GM21619 (cell line): ENCODE results near the gene RBM20.

Experiments used
- ATAC-seq: cut with Tn5 transposase; IDR thresholded peaks from one replicate; pipeline ENCODE4 v1.9.1; 2021; ENCODE audit not compliant: unreplicated experiment

RBM20 gene

GRCh38 chr10:110730345-110731050 lies 86.4 kb downstream of the RBM20 start:
- ATAC-seq = no peak

GRCh38 chr10:110733218-110733952 lies 89.2 kb downstream of the RBM20 start:
- ATAC-seq = no peak

GRCh38 chr10:110735620-110736027 lies 91.5 kb downstream of the RBM20 start:
- ATAC-seq = no peak

GRCh38 chr10:110737886-110738634 lies 93.9 kb downstream of the RBM20 start:
- no peak for ATAC-seq

- no peak for ATAC-seq
These were observed 95.7 kb downstream of the RBM20 start for GRCh38 chr10:110739811-110740271.

GRCh38 chr10:110742801-110743200 lies 98.7 kb downstream of the RBM20 start:
- ATAC-seq = no peak

DNA sequence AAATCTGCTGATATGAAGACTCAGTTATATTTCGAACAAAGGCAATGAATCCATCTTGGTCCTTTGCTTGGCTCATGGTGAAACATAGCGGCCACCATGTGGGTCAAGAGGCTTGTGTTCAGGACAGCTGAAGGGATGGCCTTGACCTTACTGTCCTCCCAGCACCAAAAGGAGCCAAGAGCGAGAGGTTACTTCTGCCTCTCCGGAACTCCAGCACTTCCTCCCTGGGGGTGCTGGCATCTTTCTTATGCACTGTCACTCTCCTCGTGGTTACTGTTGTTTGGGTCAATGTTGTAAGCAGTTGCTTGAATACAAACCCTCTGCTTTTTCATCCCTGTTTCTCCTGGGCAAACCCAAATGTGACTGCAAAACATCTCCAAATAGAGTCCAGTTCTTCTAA lies 100.6 kb downstream of the RBM20 start:
- no peak for ATAC-seq

GRCh38 chr10:110746254-110746826 lies 102.2 kb downstream of the RBM20 start:
- ATAC-seq = peak; percentile 46

DNA sequence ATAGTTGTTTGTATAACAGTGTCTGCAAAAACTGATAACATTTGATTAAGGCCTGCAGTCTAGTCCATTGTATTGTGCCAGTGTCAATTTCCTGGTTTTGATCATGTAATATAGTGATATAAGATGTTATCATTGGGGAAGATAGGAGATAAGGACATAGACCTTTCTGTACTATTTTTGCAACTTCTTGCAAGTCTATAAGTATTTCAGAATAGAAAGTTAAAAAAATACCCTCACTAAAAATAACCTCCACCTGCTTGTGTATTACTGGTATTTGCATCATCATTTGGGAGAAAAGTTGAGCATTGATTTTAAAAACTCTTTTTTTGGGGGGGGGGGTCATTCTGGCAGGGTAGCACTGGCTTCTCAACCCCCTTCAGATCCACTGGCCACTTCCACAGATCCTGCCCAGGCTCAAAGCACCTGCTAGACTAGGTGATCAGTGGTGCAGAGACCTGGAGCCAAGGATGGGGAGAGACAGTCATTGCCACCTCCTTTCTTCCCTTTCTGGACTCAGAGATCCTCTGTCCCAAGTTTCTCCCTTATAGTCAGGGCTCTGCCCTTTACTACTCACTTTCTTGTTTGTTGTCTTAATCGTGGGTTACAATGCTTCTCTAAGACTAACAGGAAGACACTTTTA lies 103.0 kb downstream of the RBM20 start:
- ATAC-seq = no peak

GRCh38 chr10:110747609-110748464 lies 103.7 kb downstream of the RBM20 start:
- peak; percentile 35 for ATAC-seq

DNA sequence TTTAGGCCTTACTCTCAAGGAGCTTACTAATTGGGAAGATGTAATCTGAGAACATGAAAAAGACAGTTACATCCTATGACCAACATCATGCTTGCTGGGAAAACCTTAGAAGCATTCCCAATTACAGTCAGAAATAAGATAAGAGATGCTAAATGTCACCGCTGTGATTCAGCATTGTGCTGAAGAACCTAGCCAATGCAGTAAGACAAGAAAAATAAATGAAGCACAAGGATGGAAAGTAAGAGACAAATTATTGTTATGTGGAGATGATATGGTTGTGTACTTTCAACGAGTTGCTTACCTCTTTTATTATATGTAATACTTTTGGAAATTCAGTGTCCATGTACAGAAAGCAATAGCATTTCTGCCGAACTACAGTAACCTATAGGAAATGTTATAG lies 104.8 kb downstream of the RBM20 start:
- no peak for ATAC-seq

- ATAC-seq = no peak
These were observed 106.8 kb downstream of the RBM20 start for GRCh38 chr10:110750931-110751330.

GRCh38 chr10:110751850-110752249 lies 107.7 kb downstream of the RBM20 start:
- no peak for ATAC-seq

DNA sequence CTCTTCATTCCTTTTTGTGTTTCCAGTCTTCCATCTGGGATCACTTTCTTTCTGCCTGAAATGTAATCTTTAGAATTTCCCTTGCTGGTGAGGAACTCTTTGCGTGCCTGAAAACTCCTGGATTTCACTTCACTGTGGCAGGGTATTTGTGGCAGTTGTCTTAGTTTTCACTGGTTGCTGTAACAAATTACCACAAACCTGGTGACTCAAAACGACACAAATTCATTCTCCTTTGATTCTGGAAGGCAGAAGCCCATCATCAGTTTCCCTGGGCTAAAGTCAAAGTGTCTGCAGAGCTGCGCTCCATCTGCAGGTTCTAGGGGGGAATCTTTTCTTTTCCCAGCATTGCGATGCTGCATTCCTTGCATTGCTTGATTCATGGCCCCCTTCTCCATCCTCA lies 109.3 kb downstream of the RBM20 start:
- no peak for ATAC-seq

- ATAC-seq = no peak
These were observed 110.4 kb downstream of the RBM20 start for GRCh38 chr10:110754375-110755105.

DNA sequence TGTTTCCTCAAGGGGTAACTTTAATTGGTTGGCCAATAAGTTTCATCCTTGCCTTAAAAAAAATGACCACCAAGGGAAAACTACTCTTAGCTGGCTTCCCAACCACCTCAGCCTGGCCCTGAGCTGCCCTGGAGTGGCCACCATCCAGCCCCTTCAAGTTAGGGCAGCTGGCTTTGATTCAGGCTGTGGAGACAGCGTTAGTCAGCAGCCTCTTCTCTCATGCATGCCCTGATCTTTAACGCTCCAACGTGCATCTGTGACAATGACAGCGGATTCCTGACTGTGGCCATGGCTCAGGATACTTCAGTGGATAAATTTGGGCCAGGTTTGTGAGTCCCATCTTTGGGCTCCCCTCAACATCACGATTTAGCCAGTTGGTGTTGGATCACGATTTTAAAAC lies 111.6 kb downstream of the RBM20 start:
- ATAC-seq = no peak

GRCh38 chr10:110756876-110757275 lies 112.7 kb downstream of the RBM20 start:
- no peak for ATAC-seq

- no peak for ATAC-seq
These were observed 113.5 kb downstream of the RBM20 start for GRCh38 chr10:110757586-110757985.

GRCh38 chr10:110758128-110758765 lies 114.1 kb downstream of the RBM20 start:
- ATAC-seq = no peak
